Activated B cell treated with CpG ODN at 0.5 μM for 24 hours (primary cell): ENCODE results near the gene CACNA2D3. TPM values are rescaled to one million over a fixed set of nuclear protein-coding genes. Genes with fewer than 3 reads are reported as not detected.

Experiments used
- ATAC-seq: fragments of 200-7000 bp; cut with Tn5 transposase; one replicate; pipeline ENCODE4 v1.10.0; 2021; ENCODE audit warnings: low read depth, mild to moderate bottlenecking, moderate library complexity
- CTCF ChIA-PET: fragments of 350-600 bp; sonication (Branson Sonifier 250); formaldehyde crosslinking; loops from one replicate; lab custom pipeline; 2021; ENCODE audit warnings: antibody characterized with exemption; lab: Charles Lee
- POLR2A ChIA-PET: fragments of 350-600 bp; sonication (Branson Sonifier 250); formaldehyde crosslinking; loops from one replicate; lab custom pipeline; 2021; ENCODE audit warnings: antibody characterized with exemption; lab: Charles Lee
- DNase-seq: peaks from one replicate; pipeline ENCODE4 v3.0.0; 2022
- H3K27ac Mint-ChIP-seq: one replicate; pipeline ENCODE4 v1.8.0; 2020; ENCODE audit warnings: mixed read lengths
- H3K27me3 Mint-ChIP-seq: one replicate; pipeline ENCODE4 v1.8.0; 2021; ENCODE audit warnings: mixed read lengths
- H3K36me3 Mint-ChIP-seq: one replicate; pipeline ENCODE4 v1.8.0; 2021; ENCODE audit warnings: low read depth, mixed read lengths
- H3K4me1 Mint-ChIP-seq: one replicate; pipeline ENCODE4 v1.8.0; 2021; ENCODE audit warnings: mixed read lengths
- H3K4me3 Mint-ChIP-seq: one replicate; pipeline ENCODE4 v1.8.0; 2020; ENCODE audit warnings: mild to moderate bottlenecking, mixed read lengths
- H3K9me3 Mint-ChIP-seq: one replicate; pipeline ENCODE4 v1.8.0; 2020; ENCODE audit warnings: mixed read lengths
- intact Hi-C: fragments of 100-400 bp; cut with micrococcal nuclease; formaldehyde crosslinking; loops from one replicate; pipeline ENCODE4 v1.15.1; 2024
- total RNA-seq: library from RNA; stranded (reverse); gene quantifications from 2 replicates; pipeline ENCODE4 v1.2.3, GENCODE V29; 2022
- TF ChIP-seq, protein P1 (sequence below): fragments of 200-600 bp; IDR thresholded peaks from one replicate; pipeline ENCODE4 v1.8.0; 2022; ENCODE audit warnings: antibody characterized with exemption, mild to moderate bottlenecking

Gene CACNA2D3
- total RNA-seq, 1 donor from 2014 or later = not detected

- DNase-seq (no peak), ATAC-seq (no peak)
- H3K27ac Mint-ChIP-seq = no peak overlapping the region
- no peak overlapping the region for H3K4me3 Mint-ChIP-seq
- H3K27me3 Mint-ChIP-seq = no peaks in the 10 kb centered on the region
- intact Hi-C loops = no loop called here
- TF ChIP-seq, protein P1, sequence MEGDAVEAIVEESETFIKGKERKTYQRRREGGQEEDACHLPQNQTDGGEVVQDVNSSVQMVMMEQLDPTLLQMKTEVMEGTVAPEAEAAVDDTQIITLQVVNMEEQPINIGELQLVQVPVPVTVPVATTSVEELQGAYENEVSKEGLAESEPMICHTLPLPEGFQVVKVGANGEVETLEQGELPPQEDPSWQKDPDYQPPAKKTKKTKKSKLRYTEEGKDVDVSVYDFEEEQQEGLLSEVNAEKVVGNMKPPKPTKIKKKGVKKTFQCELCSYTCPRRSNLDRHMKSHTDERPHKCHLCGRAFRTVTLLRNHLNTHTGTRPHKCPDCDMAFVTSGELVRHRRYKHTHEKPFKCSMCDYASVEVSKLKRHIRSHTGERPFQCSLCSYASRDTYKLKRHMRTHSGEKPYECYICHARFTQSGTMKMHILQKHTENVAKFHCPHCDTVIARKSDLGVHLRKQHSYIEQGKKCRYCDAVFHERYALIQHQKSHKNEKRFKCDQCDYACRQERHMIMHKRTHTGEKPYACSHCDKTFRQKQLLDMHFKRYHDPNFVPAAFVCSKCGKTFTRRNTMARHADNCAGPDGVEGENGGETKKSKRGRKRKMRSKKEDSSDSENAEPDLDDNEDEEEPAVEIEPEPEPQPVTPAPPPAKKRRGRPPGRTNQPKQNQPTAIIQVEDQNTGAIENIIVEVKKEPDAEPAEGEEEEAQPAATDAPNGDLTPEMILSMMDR = no peak
- peaks cover 2% of the 10 kb centered on the region for H3K9me3 Mint-ChIP-seq
- CTCF ChIA-PET = no interaction called here
- H3K4me1 Mint-ChIP-seq = no peaks in the 10 kb centered on the region
- no peaks in the 10 kb centered on the region for H3K36me3 Mint-ChIP-seq
- POLR2A ChIA-PET = no interaction called here
These were observed 621.4 kb downstream of the CACNA2D3 start for GRCh38 chr3:54743755-54744154.

GRCh38 chr3:54744291-54744690 is 621.9 kb downstream of the CACNA2D3 start:
- POLR2A ChIA-PET = no interaction called here
- CTCF ChIA-PET = no interaction called here
- no peaks in the 10 kb centered on the region for H3K4me1 Mint-ChIP-seq

GRCh38 chr3:54745843-54746242 is 623.5 kb downstream of the CACNA2D3 start:
- DNase-seq = no peak
- intact Hi-C loops = no loop called here
- POLR2A ChIA-PET = no interaction called here
- Mint-ChIP-seq H3K27me3 (no peaks in the 10 kb centered on the region), H3K4me3 (no peak overlapping the region), H3K4me1 (no peaks in the 10 kb centered on the region), H3K27ac (no peak overlapping the region), H3K9me3 (peaks cover 2% of the 10 kb centered on the region), H3K36me3 (no peaks in the 10 kb centered on the region)
- no peak for ATAC-seq
- CTCF ChIA-PET = no interaction called here
- TF ChIP-seq, protein P1 = no peak

More at GRCh38 chr3:54744291-54744690, 621.9 kb downstream of the CACNA2D3 start:
- no peak overlapping the region for H3K4me3 Mint-ChIP-seq
- TF ChIP-seq, protein P1 = no peak
- ATAC-seq = no peak
- H3K27ac Mint-ChIP-seq = no peak overlapping the region
- H3K36me3 Mint-ChIP-seq = no peaks in the 10 kb centered on the region
- intact Hi-C loops = no loop called here
- H3K9me3 Mint-ChIP-seq = peaks cover 2% of the 10 kb centered on the region
- no peaks in the 10 kb centered on the region for H3K27me3 Mint-ChIP-seq
- no peak for DNase-seq

DNA sequence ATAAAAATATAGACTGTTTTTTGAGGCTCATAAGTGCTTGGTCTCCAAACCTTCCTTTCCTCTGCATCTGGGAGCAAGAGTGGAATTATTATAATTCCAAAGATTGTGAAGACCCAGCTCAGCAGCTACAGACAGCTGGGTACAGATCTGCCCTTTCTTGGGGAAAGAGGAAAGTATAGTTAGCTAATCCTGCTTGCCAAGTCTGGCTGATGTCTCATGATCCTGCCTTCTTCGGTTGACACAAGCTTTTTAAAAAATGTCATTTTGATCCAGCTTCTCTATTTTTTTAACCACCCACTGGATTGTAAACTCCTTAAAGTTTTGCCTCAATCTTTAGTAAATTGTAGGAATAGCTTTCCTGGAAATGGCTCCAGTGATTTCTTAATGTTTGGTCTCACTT is 624.4 kb downstream of the CACNA2D3 start:
- ChIA-PET CTCF (interaction anchor here (0.5 kb wide), 1 partner anchor 108 kb away, joined by 3 read pairs; no protein-coding TSS in a partner anchor), POLR2A (no interaction called here)
- no peak overlapping the region for H3K27ac Mint-ChIP-seq
- intact Hi-C loops = no loop called here
- no peak overlapping the region for H3K4me3 Mint-ChIP-seq
- no peak for ATAC-seq
- no peak for DNase-seq
- H3K27me3 Mint-ChIP-seq = no peaks in the 10 kb centered on the region
- H3K4me1 Mint-ChIP-seq = no peaks in the 10 kb centered on the region
- peaks cover 2% of the 10 kb centered on the region for H3K9me3 Mint-ChIP-seq
- TF ChIP-seq, protein P1 = no peak
- H3K36me3 Mint-ChIP-seq = no peaks in the 10 kb centered on the region

- TF ChIP-seq, protein P1 = no peak
- ATAC-seq (no peak), DNase-seq (no peak)
- H3K4me3 Mint-ChIP-seq = no peak overlapping the region
- no peaks in the 10 kb centered on the region for H3K36me3 Mint-ChIP-seq
- no peaks in the 10 kb centered on the region for H3K27me3 Mint-ChIP-seq
- CTCF ChIA-PET = no interaction called here
- no peaks in the 10 kb centered on the region for H3K4me1 Mint-ChIP-seq
- no peak overlapping the region for H3K27ac Mint-ChIP-seq
- POLR2A ChIA-PET = no interaction called here
- peaks cover 3% of the 10 kb centered on the region for H3K9me3 Mint-ChIP-seq
- intact Hi-C loops = no loop called here
These were observed 633.4 kb downstream of the CACNA2D3 start for GRCh38 chr3:54755756-54756155.
